NCI-H2107 treated with DMSO at 0.1 percent for 48 hours (cell line): Measurements from ENCODE around the gene CCNY.

Source experiments
- DNase-seq: peaks from one replicate; lab custom pipeline; 2025; ENCODE audit not compliant: unreplicated experiment; lab: John Stamatoyannopoulos, UW

The CCNY gene

GRCh38 chr10:35379226-35380137, 43.2 kb downstream of the CCNY start:
- no peak for DNase-seq

GRCh38 chr10:35382096-35382495, 45.8 kb downstream of the CCNY start:
- no peak for DNase-seq

- DNase-seq = no peak
Observed at GRCh38 chr10:35384265-35384868, 48.1 kb downstream of the CCNY start.

- DNase-seq = peak; percentile 34
Observed at GRCh38 chr10:35386594-35387174, 50.4 kb downstream of the CCNY start.

GRCh38 chr10:35387768-35388167, 51.5 kb downstream of the CCNY start:
- DNase-seq = no peak

- peak; percentile 10 for DNase-seq
Observed at GRCh38 chr10:35388197-35388596, 51.9 kb downstream of the CCNY start.

- no peak for DNase-seq
Observed at GRCh38 chr10:35388682-35389081, 52.4 kb downstream of the CCNY start.

- DNase-seq = no peak
Observed at GRCh38 chr10:35390161-35390840, 54.0 kb downstream of the CCNY start.

- no peak for DNase-seq
Observed at GRCh38 chr10:35390843-35391152, 54.5 kb downstream of the CCNY start.

GRCh38 chr10:35391153-35391953, 55.0 kb downstream of the CCNY start:
- DNase-seq = no peak

- no peak for DNase-seq
Observed at GRCh38 chr10:35391954-35392262, 55.6 kb downstream of the CCNY start.

GRCh38 chr10:35392482-35393228, 56.3 kb downstream of the CCNY start:
- DNase-seq = no peak

GRCh38 chr10:35394411-35394851, 58.1 kb downstream of the CCNY start:
- DNase-seq = no peak

GRCh38 chr10:35394934-35395333, 58.6 kb downstream of the CCNY start:
- no peak for DNase-seq

GRCh38 chr10:35396560-35397434, 60.5 kb downstream of the CCNY start:
- no peak for DNase-seq

- no peak for DNase-seq
Observed at GRCh38 chr10:35397953-35398352, 61.6 kb downstream of the CCNY start.

- no peak for DNase-seq
Observed at GRCh38 chr10:35398355-35398754, 62.0 kb downstream of the CCNY start.

GRCh38 chr10:35398908-35399307, 62.6 kb downstream of the CCNY start:
- DNase-seq = no peak

- DNase-seq = no peak
Observed at GRCh38 chr10:35399414-35400009, 63.2 kb downstream of the CCNY start.
